Transverse colon (tissue), 4 donors: ENCODE results near the gene INMT. TPM values are rescaled to one million over a fixed set of nuclear protein-coding genes. Genes with fewer than 3 reads are reported as not detected.

Source experiments
- DNase-seq: peaks from one replicate; pipeline ENCODE4 v3.0.0-alpha.2; 2019
- H3K27ac ChIP-seq, 4 donors: fragments of 200-600 bp; sonication (generic); 2 replicates each; pipeline ENCODE4 v1.5.1; 2016 to 2018; ENCODE audit warnings: inconsistent platforms in 4 of 4
- H3K27me3 ChIP-seq: fragments of 200-600 bp; sonication (generic); 2 replicates; pipeline ENCODE4 v1.5.1; 2017; ENCODE audit warnings: inconsistent platforms
- H3K36me3 ChIP-seq, 4 donors: fragments of 200-600 bp; sonication (generic); 2 replicates each; pipeline ENCODE4 v1.5.1; 2017 to 2019; ENCODE audit warnings: inconsistent platforms in 4 of 4
- H3K4me1 ChIP-seq, 4 donors: fragments of 200-600 bp; sonication (generic); 2 replicates each; pipeline ENCODE4 v1.5.1; 2017 to 2020; ENCODE audit warnings: inconsistent platforms in 4 of 4
- H3K4me3 ChIP-seq, 4 donors: fragments of 200-600 bp; sonication (generic); 1 replicate in 1 of 4; 2 replicates in 3 of 4; pipeline versions ENCODE4 v1.5.1 to v1.6.1; 2017 to 2019; ENCODE audit warnings: inconsistent platforms in 4 of 4
- H3K9me3 ChIP-seq, 2 donors: fragments of 200-600 bp; sonication (generic); 2 replicates each; pipeline ENCODE4 v1.5.1; 2017 to 2019; ENCODE audit warnings: inconsistent platforms in 2 of 2
- EP300 ChIP-seq: sonication (generic); formaldehyde crosslinking; IDR thresholded peaks from one replicate; pipeline ENCODE4 v1.6.1; 2017; ENCODE audit warnings: antibody characterized with exemption, low read depth
- POLR2A ChIP-seq: fragments of 450-650 bp; IDR thresholded peaks from one replicate; pipeline ENCODE4 v1.6.1; 2016; ENCODE audit warnings: antibody characterized with exemption, mild to moderate bottlenecking, moderate library complexity
- POLR2AphosphoS5 ChIP-seq, 3 donors: sonication (generic); formaldehyde crosslinking; IDR thresholded peaks; one replicate each; pipeline ENCODE4 v1.6.1; 2016; ENCODE audit warnings: antibody characterized with exemption in 3 of 3
- WGBS, 2 donors: methylation state at CpG; one replicate each; pipeline ENCODE4 v1.1.5; 2018; ENCODE audit warnings: low coverage in 1 of 2; 5-methylcytosine and 5-hydroxymethylcytosine counted together
- in situ Hi-C, 4 donors: fragments of 200-750 bp; cut with MboI; loops; one replicate each; pipeline versions ENCODE4 v1.15.0 to v1.15.1; 2017; ENCODE audit warnings: low sequenced_read_pairs in 3 of 4, low pct_ligation_motif_present in 1 of 4, low pct_unique_long_range_greater_than_20kb in 1 of 4
- intact Hi-C: fragments of 100-400 bp; cut with DNase I; formaldehyde crosslinking; loops from one replicate; pipeline ENCODE4 v1.15.1; 2023; ENCODE audit warnings: low total_unique reads
- total RNA-seq, 4 donors: library from RNA; depleted of rRNA; stranded (reverse); fragments of >200 nt; gene quantifications; one replicate each; pipeline ENCODE4 v1.1.0, GENCODE V29; 2016
- TF ChIP-seq, protein P1 (sequence below), 5 experiments: fragments of 200-600 bp in 3 of 5; fragments of 450-650 bp in 2 of 5; sonication (generic) in 3 of 5; IDR thresholded peaks; 1 replicate in 2 of 5; 2 replicates in 3 of 5; pipeline ENCODE4 v1.5.1; 2016 to 2017; ENCODE audit warnings: antibody characterized with exemption in 5 of 5, inconsistent platforms in 3 of 5, mild to moderate bottlenecking in 2 of 5, moderate library complexity in 1 of 5

Gene INMT
- total RNA-seq, 4 donors from 2014 or later = 3.8 to 15.5 (median 8.7) TPM

DNA sequence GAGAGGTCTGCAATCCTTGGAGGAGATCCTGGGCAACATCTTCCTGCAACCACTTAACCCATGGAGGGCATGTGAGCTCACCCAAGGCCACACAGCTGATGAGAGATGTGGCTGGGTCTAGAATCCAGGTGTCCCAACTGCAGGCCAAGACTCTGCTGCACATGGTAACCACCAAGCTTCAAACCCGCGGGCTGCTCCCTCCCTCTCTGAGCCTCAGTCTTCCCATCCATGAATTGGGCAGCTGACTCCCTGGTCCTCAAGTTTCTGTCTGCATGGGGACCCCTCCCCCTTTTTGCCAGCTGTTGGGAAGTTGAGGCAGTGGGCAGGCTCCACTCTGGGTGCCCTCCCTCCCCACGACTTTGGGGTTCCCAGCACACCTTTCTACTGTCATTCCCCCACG lies 20.9 kb upstream of the INMT start:
- no peak overlapping the region for H3K27ac ChIP-seq
- intact Hi-C loops (no loop called here), in situ Hi-C loops (loop anchor here in 1 of 4 donors (25.0 kb wide), 1 partner anchor 569 kb away; no protein-coding TSS in a partner anchor)
- TF ChIP-seq EP300 = no peak
- no peak for TF ChIP-seq POLR2AphosphoS5 (IDR thresholded peaks at IDR 0.05)
- no peak for TF ChIP-seq POLR2A
- TF ChIP-seq, protein P1, sequence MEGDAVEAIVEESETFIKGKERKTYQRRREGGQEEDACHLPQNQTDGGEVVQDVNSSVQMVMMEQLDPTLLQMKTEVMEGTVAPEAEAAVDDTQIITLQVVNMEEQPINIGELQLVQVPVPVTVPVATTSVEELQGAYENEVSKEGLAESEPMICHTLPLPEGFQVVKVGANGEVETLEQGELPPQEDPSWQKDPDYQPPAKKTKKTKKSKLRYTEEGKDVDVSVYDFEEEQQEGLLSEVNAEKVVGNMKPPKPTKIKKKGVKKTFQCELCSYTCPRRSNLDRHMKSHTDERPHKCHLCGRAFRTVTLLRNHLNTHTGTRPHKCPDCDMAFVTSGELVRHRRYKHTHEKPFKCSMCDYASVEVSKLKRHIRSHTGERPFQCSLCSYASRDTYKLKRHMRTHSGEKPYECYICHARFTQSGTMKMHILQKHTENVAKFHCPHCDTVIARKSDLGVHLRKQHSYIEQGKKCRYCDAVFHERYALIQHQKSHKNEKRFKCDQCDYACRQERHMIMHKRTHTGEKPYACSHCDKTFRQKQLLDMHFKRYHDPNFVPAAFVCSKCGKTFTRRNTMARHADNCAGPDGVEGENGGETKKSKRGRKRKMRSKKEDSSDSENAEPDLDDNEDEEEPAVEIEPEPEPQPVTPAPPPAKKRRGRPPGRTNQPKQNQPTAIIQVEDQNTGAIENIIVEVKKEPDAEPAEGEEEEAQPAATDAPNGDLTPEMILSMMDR (IDR thresholded peaks at IDR 0.05) = no peak
- 80% methylated on average over 4 of the region's 4 CpGs; no CpG with 5 or more reads in 1 of the 2 donors for WGBS, 2 donors
- H3K36me3 ChIP-seq = no peaks in the 10 kb centered on the region
- H3K27me3 ChIP-seq = no peaks in the 10 kb centered on the region
- H3K4me1 ChIP-seq = no peaks in the 10 kb centered on the region
- no peak overlapping the region for H3K4me3 ChIP-seq
- no peak for DNase-seq
- H3K9me3 ChIP-seq = no peaks in the 10 kb centered on the region

DNA sequence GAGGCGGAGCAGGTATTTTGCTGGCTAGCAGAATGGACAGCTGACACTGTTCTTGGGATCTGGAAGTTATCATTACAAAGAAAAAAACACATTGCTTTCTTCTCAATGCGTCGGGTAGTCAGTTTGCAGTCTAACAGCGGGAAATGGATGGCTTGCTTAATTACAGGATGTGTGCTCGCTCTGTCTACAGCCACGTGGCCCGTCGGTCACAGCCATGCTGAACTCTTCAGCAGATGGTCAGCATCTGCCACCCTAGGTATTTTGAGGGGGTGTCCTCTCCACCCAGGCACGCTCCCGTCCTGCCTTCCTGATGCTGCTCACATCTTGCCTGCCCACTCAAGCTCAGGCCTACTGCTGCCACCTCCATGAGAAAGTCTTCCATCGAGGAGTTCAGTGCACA lies 20.4 kb upstream of the INMT start:
- intact Hi-C loops (no loop called here), in situ Hi-C loops (loop anchor here in 1 of 4 donors (25.0 kb wide), 1 partner anchor 569 kb away; no protein-coding TSS in a partner anchor)
- WGBS, 2 donors = 70% methylated on average over 11 of the region's 11 CpGs; no CpG with 5 or more reads in 1 of the 2 donors
- Histone ChIP-seq H3K9me3 (no peaks in the 10 kb centered on the region), H3K27me3 (no peaks in the 10 kb centered on the region), H3K4me1 (no peaks in the 10 kb centered on the region), H3K4me3 (no peak overlapping the region), H3K27ac (no peak overlapping the region), H3K36me3 (no peaks in the 10 kb centered on the region)
- no peak for TF ChIP-seq EP300
- TF ChIP-seq, protein P1 (IDR thresholded peaks at IDR 0.05) = no peak
- no peak for TF ChIP-seq POLR2A
- no peak for TF ChIP-seq POLR2AphosphoS5 (IDR thresholded peaks at IDR 0.05)
- DNase-seq = no peak

DNA sequence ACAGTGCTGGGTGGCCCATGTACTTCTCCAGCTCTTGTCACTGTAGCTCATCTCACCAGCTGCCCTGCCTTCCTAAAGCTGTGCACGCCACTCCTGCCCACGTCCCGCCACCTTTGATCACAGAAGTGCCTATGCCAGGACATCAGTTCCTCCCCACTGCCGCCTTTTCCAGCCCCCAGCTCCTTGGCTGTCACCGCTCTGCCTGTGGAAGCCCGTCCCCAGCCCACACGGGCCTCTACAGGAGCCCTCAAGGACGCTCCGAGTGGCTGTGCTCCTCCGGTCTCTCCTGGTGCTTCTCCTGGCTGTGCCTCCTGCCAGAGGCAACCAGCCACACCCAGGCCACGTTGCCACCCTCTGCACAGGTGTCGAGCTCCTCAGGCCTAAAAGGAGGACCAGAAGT lies 19.3 kb upstream of the INMT start:
- H3K36me3 ChIP-seq = no peaks in the 10 kb centered on the region
- H3K4me3 ChIP-seq = no peak overlapping the region
- in situ Hi-C loops = loop anchor here in 1 of 4 donors (25.0 kb wide), 1 partner anchor 570 kb away; no protein-coding TSS in a partner anchor
- intact Hi-C loops = no loop called here
- H3K27me3 ChIP-seq = no peaks in the 10 kb centered on the region
- no peaks in the 10 kb centered on the region for H3K4me1 ChIP-seq
- no peak overlapping the region for H3K27ac ChIP-seq
- DNase-seq = no peak
- 75 to 78% methylated on average over 4 to 12 of the region's 12 CpGs for WGBS, 2 donors
- H3K9me3 ChIP-seq = no peaks in the 10 kb centered on the region
- TF ChIP-seq, protein P1 (IDR thresholded peaks at IDR 0.05) = no peak

DNA sequence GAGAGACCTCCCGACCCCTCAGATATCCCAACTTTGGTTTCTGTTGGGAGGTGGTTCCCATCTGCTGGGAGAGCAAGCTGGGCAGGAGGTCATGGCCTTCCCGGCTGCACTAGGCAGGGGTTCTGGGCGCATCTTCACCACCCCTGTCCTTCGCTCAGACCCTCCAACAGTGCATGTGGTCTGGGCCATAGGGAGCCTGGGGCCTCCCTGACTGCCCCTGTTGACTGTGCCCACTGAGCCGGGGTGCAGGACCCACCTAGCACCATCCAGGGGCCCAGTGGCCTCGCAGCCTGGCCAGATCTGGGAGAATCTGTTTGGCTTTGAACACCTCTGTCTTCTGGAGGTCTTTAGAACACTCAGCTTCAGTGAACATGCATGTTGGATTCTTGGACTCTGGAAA lies 18.7 kb upstream of the INMT start:
- no peak for TF ChIP-seq EP300
- TF ChIP-seq, protein P1 (IDR thresholded peaks at IDR 0.05) = no peak
- no peak for TF ChIP-seq POLR2AphosphoS5 (IDR thresholded peaks at IDR 0.05)
- no peak for TF ChIP-seq POLR2A
- no peak overlapping the region for H3K27ac ChIP-seq
- intact Hi-C loops = no loop called here
- DNase-seq = no peak
- H3K27me3 ChIP-seq = no peaks in the 10 kb centered on the region
- WGBS, 2 donors = 89 to 100% methylated on average over 1 to 6 of the region's 6 CpGs
- no peaks in the 10 kb centered on the region for H3K4me1 ChIP-seq
- H3K9me3 ChIP-seq = no peaks in the 10 kb centered on the region
- in situ Hi-C loops = loop anchor here in 1 of 4 donors (25.0 kb wide), 1 partner anchor 571 kb away; no protein-coding TSS in a partner anchor
- no peaks in the 10 kb centered on the region for H3K36me3 ChIP-seq
- H3K4me3 ChIP-seq = no peak overlapping the region
